ENCODE measurements around the gene ELAVL4. TPM values are rescaled to one million over a fixed set of nuclear protein-coding genes. Genes with fewer than 3 reads are reported as not detected.

Gene ELAVL4
- polyA plus RNA-seq, 1 donor from 2014 or later = 105 TPM

- Histone ChIP-seq H3K27ac (ENCODE audit: low read length) (no peak overlapping the region), H3K9ac (ENCODE audit: low read length) (no peak overlapping the region), H3K9me3 (ENCODE audit: low read length) (no peaks in the 10 kb centered on the region), H2AFZ (ENCODE audit: low read depth, low read length) (no peak overlapping the region), H3K27me3 (ENCODE audit: insufficient read depth, low read depth, low read length) (no peaks in the 10 kb centered on the region), H4K20me1 (ENCODE audit: insufficient read depth) (no peaks in the 10 kb centered on the region), H3K4me2 (ENCODE audit: low read length) (no peak overlapping the region), H3K36me3 (ENCODE audit: insufficient read depth, low read length) (no peaks in the 10 kb centered on the region), H3K9me2 (ENCODE audit: insufficient read depth, low read length) (no peaks in the 10 kb centered on the region), H3K4me3 (ENCODE audit: low read length) (no peak overlapping the region), H3K79me2 (replicated peaks; ENCODE audit: insufficient read depth, low read length) (no peaks in the 10 kb centered on the region), H3F3A (ENCODE audit: insufficient read depth, low read length, poor library complexity, severe bottlenecking) (no peaks in the 10 kb centered on the region)
- TF ChIP-seq TAF1 (IDR thresholded peaks at IDR 0.05; ENCODE audit: low read depth) (no peak), SMC3 (conservative IDR thresholded peaks at IDR 0.05; ENCODE audit: poor library complexity) (no peak), RAD21 (conservative IDR thresholded peaks at IDR 0.05) (no peak), POLR2AphosphoS5 (IDR thresholded peaks at IDR 0.05) (no peak), EZH2 (IDR thresholded peaks at IDR 0.05; ENCODE audit: borderline replicate concordance, insufficient read depth, low read length, poor library complexity, severe bottlenecking) (no peak), REST (IDR thresholded peaks at IDR 0.05; ENCODE audit: borderline replicate concordance) (no peak), EP300 (conservative IDR thresholded peaks at IDR 0.05; ENCODE audit: poor library complexity, severe bottlenecking) (no peak)
Observed at GRCh38 chr1:50152236-50152635, 43.5 kb downstream of the ELAVL4 start.

GRCh38 chr1:50155541-50155940, 46.8 kb downstream of the ELAVL4 start:
- no peak overlapping the region for H3K9ac ChIP-seq (ENCODE audit: low read length)
- no peaks in the 10 kb centered on the region for H3K36me3 ChIP-seq (ENCODE audit: insufficient read depth, low read length)
- H3K79me2 ChIP-seq (replicated peaks; ENCODE audit: insufficient read depth, low read length) = no peaks in the 10 kb centered on the region
- H3F3A ChIP-seq (ENCODE audit: insufficient read depth, low read length, poor library complexity, severe bottlenecking) = no peaks in the 10 kb centered on the region
- H4K20me1 ChIP-seq (ENCODE audit: insufficient read depth) = no peaks in the 10 kb centered on the region
- no peak overlapping the region for H3K4me3 ChIP-seq (ENCODE audit: low read length)
- TF ChIP-seq POLR2AphosphoS5 (IDR thresholded peaks at IDR 0.05) = no peak
- TF ChIP-seq REST (IDR thresholded peaks at IDR 0.05; ENCODE audit: borderline replicate concordance) = no peak
- no peak for TF ChIP-seq SMC3 (conservative IDR thresholded peaks at IDR 0.05; ENCODE audit: poor library complexity)
- no peak for TF ChIP-seq EP300 (conservative IDR thresholded peaks at IDR 0.05; ENCODE audit: poor library complexity, severe bottlenecking)
- no peak overlapping the region for H3K27ac ChIP-seq (ENCODE audit: low read length)
- no peak overlapping the region for H3K4me2 ChIP-seq (ENCODE audit: low read length)
- H3K9me2 ChIP-seq (ENCODE audit: insufficient read depth, low read length) = no peaks in the 10 kb centered on the region
- no peaks in the 10 kb centered on the region for H3K27me3 ChIP-seq (ENCODE audit: insufficient read depth, low read depth, low read length)
- H3K9me3 ChIP-seq (ENCODE audit: low read length) = no peaks in the 10 kb centered on the region
- no peak overlapping the region for H2AFZ ChIP-seq (ENCODE audit: low read depth, low read length)
